Measurements from ENCODE around the gene SMYD3.

- TF ChIP-seq EP300 (conservative IDR thresholded peaks at IDR 0.05; ENCODE audit: poor library complexity, severe bottlenecking) (no peak), CTCF (IDR thresholded peaks at IDR 0.05; ENCODE audit: poor library complexity, severe bottlenecking) (no peak), RAD21 (conservative IDR thresholded peaks at IDR 0.05) (no peak)
These were observed 43.3 kb upstream of the SMYD3 start for GRCh38 chr1:246550402-246550801.

Data from neural cell (in vitro differentiated cells).